GM23338 (cell line): ENCODE data around the gene ODF2L.

Experiments
- CREB1 ChIP-seq: fragments of 250-450 bp; sonication (Bioruptor Pico); IDR thresholded peaks from 2 replicates; pipeline ENCODE4 v1.5.0; 2020; ENCODE audit warnings: low read depth, mild to moderate bottlenecking, moderate library complexity
- CTCF ChIP-seq, 2 experiments: fragments of 200-600 bp in 1 of 2; sonication (generic) in 1 of 2; conservative IDR thresholded peaks; 2 replicates each; pipeline versions ENCODE4 v1.5.1 to v1.6.1; 2016 to 2017; ENCODE audit warnings: antibody characterized with exemption in 2 of 2, low read depth in 2 of 2, mild to moderate bottlenecking in 2 of 2, moderate library complexity in 1 of 2
- ETS1 ChIP-seq: IDR thresholded peaks from 2 replicates; pipeline ENCODE4 v1.6.1; 2016; ENCODE audit warnings: antibody characterized with exemption
- EZH2 ChIP-seq: fragments of 200-600 bp; sonication (generic); IDR thresholded peaks from one replicate; pipeline ENCODE4 v1.8.0; 2017; ENCODE audit warnings: antibody characterized with exemption, mild to moderate bottlenecking, low read depth; ENCODE audit not compliant: unreplicated experiment
- EZH2phosphoT487 ChIP-seq: fragments of 200-600 bp; sonication (generic); IDR thresholded peaks from one replicate; pipeline ENCODE4 v1.8.1; 2018; ENCODE audit warnings: antibody characterized with exemption; ENCODE audit not compliant: unreplicated experiment
- JUNB ChIP-seq: IDR thresholded peaks from one replicate; pipeline ENCODE4 v1.6.1; 2016; ENCODE audit warnings: antibody characterized with exemption; ENCODE audit not compliant: unreplicated experiment
- NANOG ChIP-seq: IDR thresholded peaks from 2 replicates; pipeline ENCODE4 v1.6.1; 2016; ENCODE audit warnings: antibody characterized with exemption, borderline replicate concordance
- POLR2AphosphoS5 ChIP-seq: IDR thresholded peaks from 2 replicates; pipeline ENCODE4 v1.6.1; 2016; ENCODE audit warnings: antibody characterized with exemption, low read depth
- REST ChIP-seq: IDR thresholded peaks from one replicate; pipeline ENCODE4 v1.6.1; 2018; ENCODE audit warnings: antibody characterized with exemption; ENCODE audit not compliant: unreplicated experiment
- STAT1 ChIP-seq: IDR thresholded peaks from one replicate; pipeline ENCODE4 v1.6.1; 2016; ENCODE audit warnings: antibody characterized with exemption; ENCODE audit not compliant: unreplicated experiment
- ZNF331 ChIP-seq: fragments of 250-450 bp; sonication (Bioruptor Pico); IDR thresholded peaks from 2 replicates; pipeline ENCODE4 v1.5.0; 2020; ENCODE audit warnings: low read depth, mild to moderate bottlenecking, moderate library complexity
- ZNF462 ChIP-seq: fragments of 250-450 bp; sonication (Bioruptor Pico); IDR thresholded peaks from 2 replicates; pipeline ENCODE4 v1.5.0; 2020; ENCODE audit warnings: mild to moderate bottlenecking, moderate library complexity

DNA sequence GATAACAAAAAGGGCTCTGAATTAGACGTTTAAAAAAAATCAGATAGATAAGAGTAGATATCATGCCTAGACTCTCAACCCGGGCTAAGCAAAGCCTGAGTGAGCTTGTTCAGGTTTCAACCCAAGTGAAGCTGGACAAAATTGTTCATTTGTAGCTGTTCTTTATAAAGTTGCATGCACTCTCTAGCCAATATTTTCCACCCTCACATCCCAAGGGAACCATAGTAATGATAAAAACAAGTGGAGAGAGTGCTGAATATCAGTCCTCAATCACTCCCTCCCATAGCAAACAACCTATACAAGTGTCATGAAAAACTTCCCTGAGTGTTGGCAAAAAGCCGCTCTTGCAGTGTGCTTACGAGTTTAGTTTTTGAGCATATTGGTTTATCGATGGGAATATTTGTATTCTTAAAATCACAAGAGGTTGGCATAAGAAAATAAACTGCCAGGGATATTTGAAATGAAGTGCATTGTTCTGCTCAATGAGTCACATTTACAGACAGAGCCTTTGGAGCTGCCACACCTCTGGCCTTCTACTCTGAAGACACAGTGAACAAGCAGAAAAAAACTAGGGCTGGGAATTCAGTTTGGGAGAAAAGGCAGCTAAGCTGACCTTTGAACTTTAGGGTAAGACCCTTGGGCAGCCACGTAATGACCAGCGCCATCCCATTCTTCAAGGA is 25.6 kb upstream of the ODF2L start:
- TF ChIP-seq ZNF331 (CRISPR knock-in tag) (no peak), POLR2AphosphoS5 (no peak), CTCF (conservative IDR thresholded peaks at IDR 0.05; ENCODE audit: low read depth in 2 of 2) (no peak), CREB1 (CRISPR knock-in tag) (no peak), EZH2phosphoT487 (no peak), EZH2 (no peak), STAT1 (no peak), REST (no peak), NANOG (no peak), JUNB (no peak), ZNF462 (CRISPR knock-in tag) (no peak), ETS1 (no peak)
